ENCODE results near the gene FPR2. TPM values are rescaled to one million over a fixed set of nuclear protein-coding genes. Genes with fewer than 3 reads are reported as not detected.

FPR2 gene
- total RNA-seq, 1 experiment from 2014 or later, result not detected

GRCh38 chr19:51781999-51782398 lies 21.0 kb downstream of the FPR2 start:
- no TSS peak for BruUV-seq (replicated peaks)
- ChIA-PET POLR2A (no interaction called here), CTCF (no interaction called here)
- Histone ChIP-seq H3K9me3 (no peaks in the 10 kb centered on the region), H3K36me3 (ENCODE audit: control insufficient read depth, insufficient read depth, low read length) (no peaks in the 10 kb centered on the region), H3K27me3 (replicated peaks; ENCODE audit: control insufficient read depth, insufficient read depth, low read length) (no peaks in the 10 kb centered on the region), H3K4me3 (ENCODE audit: low read depth, low read length) (no peak overlapping the region), H3K4me1 (no peaks in the 10 kb centered on the region)
- no peak overlapping the region for H3K4me3 Mint-ChIP-seq (ENCODE audit: unreplicated experiment)
- no peak overlapping the region for H3K27ac Mint-ChIP-seq (ENCODE audit: unreplicated experiment)
- no peaks in the 10 kb centered on the region for H3K36me3 Mint-ChIP-seq (ENCODE audit: insufficient read depth, unreplicated experiment)
- no peaks in the 10 kb centered on the region for H3K9me3 Mint-ChIP-seq (ENCODE audit: unreplicated experiment)
- DNase-seq, result no peak
- no peaks in the 10 kb centered on the region for H3K27me3 Mint-ChIP-seq (ENCODE audit: insufficient read depth, unreplicated experiment)
- TF ChIP-seq CTCF (IDR thresholded peaks at IDR 0.05; ENCODE audit: insufficient read depth in 1 of 2, low read depth in 1 of 2, low read length in 1 of 2, severe bottlenecking in 1 of 2, unreplicated experiment in 1 of 2), result no peak
- no peaks in the 10 kb centered on the region for H3K4me1 Mint-ChIP-seq (ENCODE audit: low read depth, unreplicated experiment)
- intact Hi-C loops (cut with micrococcal nuclease; ENCODE audit: unreplicated experiment), result loop anchor here (2.0 kb wide), 1 partner anchor 69 kb away; no protein-coding TSS in a partner anchor

GRCh38 chr19:51783372-51783771 lies 22.4 kb downstream of the FPR2 start:
- no peak overlapping the region for H3K27ac Mint-ChIP-seq (ENCODE audit: unreplicated experiment)
- peaks cover 13% of the 10 kb centered on the region for H3K9me3 Mint-ChIP-seq (ENCODE audit: unreplicated experiment)
- Histone ChIP-seq H3K27me3 (replicated peaks; ENCODE audit: control insufficient read depth, insufficient read depth, low read length) (no peaks in the 10 kb centered on the region), H3K4me1 (no peaks in the 10 kb centered on the region), H3K9me3 (no peaks in the 10 kb centered on the region), H3K36me3 (ENCODE audit: control insufficient read depth, insufficient read depth, low read length) (no peaks in the 10 kb centered on the region), H3K4me3 (ENCODE audit: low read depth, low read length) (no peak overlapping the region)
- H3K27me3 Mint-ChIP-seq (ENCODE audit: insufficient read depth, unreplicated experiment), result no peaks in the 10 kb centered on the region
- BruUV-seq (replicated peaks), result no TSS peak
- no peaks in the 10 kb centered on the region for H3K4me1 Mint-ChIP-seq (ENCODE audit: low read depth, unreplicated experiment)
- peak in 1 of 2 experiments; percentile 7 for DNase-seq
- no peak overlapping the region for H3K4me3 Mint-ChIP-seq (ENCODE audit: unreplicated experiment)
- ChIA-PET CTCF (no interaction called here), POLR2A (no interaction called here)
- TF ChIP-seq CTCF (IDR thresholded peaks at IDR 0.05; ENCODE audit: insufficient read depth in 1 of 2, low read depth in 1 of 2, low read length in 1 of 2, severe bottlenecking in 1 of 2, unreplicated experiment in 1 of 2), result no peak
- intact Hi-C loops (cut with micrococcal nuclease; ENCODE audit: unreplicated experiment), result loop anchor here (2.0 kb wide), 1 partner anchor 71 kb away; no protein-coding TSS in a partner anchor
- no peaks in the 10 kb centered on the region for H3K36me3 Mint-ChIP-seq (ENCODE audit: insufficient read depth, unreplicated experiment)

GRCh38 chr19:51784109-51784785 lies 23.3 kb downstream of the FPR2 start:
- Mint-ChIP-seq H3K4me3 (ENCODE audit: unreplicated experiment) (no peak overlapping the region), H3K4me1 (ENCODE audit: low read depth, unreplicated experiment) (no peaks in the 10 kb centered on the region), H3K27ac (ENCODE audit: unreplicated experiment) (no peak overlapping the region), H3K9me3 (ENCODE audit: unreplicated experiment) (peaks cover 13% of the 10 kb centered on the region), H3K27me3 (ENCODE audit: insufficient read depth, unreplicated experiment) (no peaks in the 10 kb centered on the region), H3K36me3 (ENCODE audit: insufficient read depth, unreplicated experiment) (no peaks in the 10 kb centered on the region)
- Histone ChIP-seq H3K4me3 (ENCODE audit: low read depth, low read length) (no peak overlapping the region), H3K36me3 (ENCODE audit: control insufficient read depth, insufficient read depth, low read length) (no peaks in the 10 kb centered on the region), H3K4me1 (no peaks in the 10 kb centered on the region), H3K27me3 (replicated peaks; ENCODE audit: control insufficient read depth, insufficient read depth, low read length) (no peaks in the 10 kb centered on the region), H3K9me3 (no peaks in the 10 kb centered on the region)
- ChIA-PET CTCF (no interaction called here), POLR2A (no interaction called here)
- DNase-seq, result no peak
- intact Hi-C loops (cut with micrococcal nuclease; ENCODE audit: unreplicated experiment), result no loop called here
- TF ChIP-seq CTCF (IDR thresholded peaks at IDR 0.05; ENCODE audit: insufficient read depth in 1 of 2, low read depth in 1 of 2, low read length in 1 of 2, severe bottlenecking in 1 of 2, unreplicated experiment in 1 of 2), result no peak
- BruUV-seq (replicated peaks), result no TSS peak
